ENCODE data around the gene SKAP1. TPM values are rescaled to one million over a fixed set of nuclear protein-coding genes. Genes with fewer than 3 reads are reported as not detected.

The SKAP1 gene
- total RNA-seq, 1 donor from 2014 or later = 5.1 TPM

- no peak for ATAC-seq
- Histone ChIP-seq H3K36me3 (no peaks in the 10 kb centered on the region), H3K4me1 (peaks cover 21% of the 10 kb centered on the region), H3K4me3 (peak overlapping the region; percentile 92), H3K9me3 (no peaks in the 10 kb centered on the region), H3K27ac (peak overlapping the region; percentile 95), H3K27me3 (no peaks in the 10 kb centered on the region)
- no peak for DNase-seq
- intact Hi-C loops (cut with DNase I) = no loop called here
- no peak for TF ChIP-seq CTCF (IDR thresholded peaks at IDR 0.05)
These were observed 323.2 kb downstream of the SKAP1 start for GRCh38 chr17:48106802-48107136.

GRCh38 chr17:48104440-48104839, 325.6 kb downstream of the SKAP1 start:
- ATAC-seq = no peak
- no peaks in the 10 kb centered on the region for H3K27me3 ChIP-seq
- H3K4me3 ChIP-seq = no peak overlapping the region
- peaks cover 14% of the 10 kb centered on the region for H3K4me1 ChIP-seq
- no peak overlapping the region for H3K27ac ChIP-seq
- no peaks in the 10 kb centered on the region for H3K36me3 ChIP-seq
- no peak for TF ChIP-seq CTCF (IDR thresholded peaks at IDR 0.05)
- no peaks in the 10 kb centered on the region for H3K9me3 ChIP-seq
- intact Hi-C loops (cut with DNase I) = no loop called here
- no peak for DNase-seq

- H3K27ac ChIP-seq = no peak overlapping the region
- DNase-seq (no peak), ATAC-seq (no peak)
- no peak for TF ChIP-seq CTCF (IDR thresholded peaks at IDR 0.05)
- peaks cover 5% of the 10 kb centered on the region for H3K4me1 ChIP-seq
- intact Hi-C loops (cut with DNase I) = no loop called here
- H3K4me3 ChIP-seq = no peak overlapping the region
- H3K9me3 ChIP-seq = no peaks in the 10 kb centered on the region
- H3K36me3 ChIP-seq = no peaks in the 10 kb centered on the region
- H3K27me3 ChIP-seq = no peaks in the 10 kb centered on the region
These were observed 327.0 kb downstream of the SKAP1 start for GRCh38 chr17:48102798-48103715.

- ATAC-seq (no peak), DNase-seq (no peak)
- Histone ChIP-seq H3K36me3 (no peaks in the 10 kb centered on the region), H3K9me3 (no peaks in the 10 kb centered on the region), H3K27ac (no peak overlapping the region), H3K4me1 (peaks cover 8% of the 10 kb centered on the region), H3K4me3 (peak overlapping the region; percentile 82), H3K27me3 (no peaks in the 10 kb centered on the region)
- intact Hi-C loops (cut with DNase I) = no loop called here
- no peak for TF ChIP-seq CTCF (IDR thresholded peaks at IDR 0.05)
These were observed 327.8 kb downstream of the SKAP1 start for GRCh38 chr17:48102043-48102750.

GRCh38 chr17:48101012-48101720, 328.8 kb downstream of the SKAP1 start, which contains the start of gene CBX1:
TSS of gene CBX1 (minus strand) at chr17:48101478. CDS start at chr17:48077004, 24,474 bp downstream.
- DNase-seq (peak; percentile 98), ATAC-seq (peak; percentile 99)
- TF ChIP-seq CTCF (IDR thresholded peaks at IDR 0.05) = no peak
- intact Hi-C loops (cut with DNase I) = no loop called here
- Histone ChIP-seq H3K36me3 (no peaks in the 10 kb centered on the region), H3K4me1 (peaks cover 3% of the 10 kb centered on the region), H3K9me3 (no peaks in the 10 kb centered on the region), H3K27ac (peak within 1 kb of the TSS; percentile 75), H3K27me3 (no peaks in the 10 kb centered on the region), H3K4me3 (peak within 1 kb of the TSS; percentile 82)
